Activated gamma-delta T cell treated with Interleukin-2 at 50 U/mL for 16 hours (primary cell): Measurements from ENCODE around the gene PADI2.

Source experiments
- DNase-seq: peaks from one replicate; pipeline ENCODE4 v3.0.0-alpha.2; 2020

Gene PADI2

GRCh38 chr1:17112076-17112475 is 7.2 kb downstream of the PADI2 start:
- no peak for DNase-seq

DNA sequence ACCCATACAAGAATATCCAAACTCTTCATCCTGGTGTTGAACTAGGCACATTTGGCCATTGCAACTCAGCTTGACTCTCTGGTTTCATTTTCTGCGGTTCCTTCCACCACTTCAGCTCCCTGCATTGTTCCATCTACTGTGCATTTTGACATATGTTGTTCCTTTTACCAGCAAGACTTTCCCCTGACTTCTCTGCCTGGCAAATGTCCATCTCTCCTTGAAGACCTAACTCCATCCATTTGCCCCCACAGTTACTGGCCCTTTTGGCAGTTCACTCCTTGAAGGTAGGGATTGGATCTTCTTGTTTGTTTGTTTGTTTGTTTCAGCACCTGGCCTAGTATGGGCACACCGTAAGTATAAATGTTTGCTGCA is 8.7 kb downstream of the PADI2 start:
- DNase-seq = no peak

DNA sequence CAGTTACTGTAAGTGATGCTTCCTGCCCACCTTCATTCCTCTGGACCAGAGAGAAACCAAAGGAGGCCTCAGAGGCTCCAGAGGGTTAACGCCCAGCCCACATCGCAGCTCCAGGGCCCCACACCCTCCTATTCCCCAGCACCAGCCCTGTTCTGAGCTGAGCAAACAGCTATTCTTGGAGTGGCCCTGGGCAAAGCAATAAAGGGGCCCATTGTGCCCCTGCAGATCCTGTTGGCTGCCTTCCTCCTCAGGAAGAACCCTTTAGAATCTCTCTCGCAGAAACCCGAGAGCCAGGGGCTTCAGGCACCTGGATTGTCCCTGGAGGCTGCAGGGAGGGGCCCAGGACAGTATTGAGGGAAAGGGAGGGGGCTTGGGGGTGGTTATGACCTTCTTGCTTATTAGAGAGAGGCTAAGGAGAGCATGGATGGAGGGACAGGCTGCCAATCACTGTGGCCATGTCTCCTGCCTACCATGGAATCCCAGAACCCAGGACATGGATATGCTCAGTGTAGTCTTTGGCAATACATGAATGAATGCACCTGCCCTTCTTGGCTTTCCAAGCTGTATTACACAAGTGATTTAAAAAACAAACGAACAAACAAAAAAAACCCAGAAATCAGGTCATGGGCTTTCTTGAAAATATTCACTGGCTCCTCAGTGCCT is 9.2 kb downstream of the PADI2 start:
- DNase-seq = no peak

DNA sequence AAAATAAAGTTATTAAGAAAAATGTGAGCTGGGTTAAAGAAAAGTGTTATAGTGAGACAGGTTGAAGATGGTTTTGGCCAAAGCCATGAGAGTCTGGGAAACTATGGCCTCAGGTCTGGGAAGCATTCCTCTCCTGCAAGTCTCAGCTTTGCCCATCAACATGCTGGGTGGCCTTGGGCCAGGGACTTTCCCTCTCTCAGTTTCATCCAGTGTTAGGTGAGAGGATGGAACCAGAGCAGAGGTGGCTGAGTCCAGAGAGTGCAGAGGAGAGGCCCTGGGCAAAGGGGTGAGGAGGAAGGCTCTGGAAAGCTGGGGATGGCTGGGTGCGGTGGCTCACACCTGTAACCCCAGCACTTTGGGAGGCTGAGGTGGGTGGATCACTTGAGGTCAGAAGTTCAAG is 10.5 kb downstream of the PADI2 start:
- no peak for DNase-seq

GRCh38 chr1:17108360-17108759 is 10.9 kb downstream of the PADI2 start:
- no peak for DNase-seq

DNA sequence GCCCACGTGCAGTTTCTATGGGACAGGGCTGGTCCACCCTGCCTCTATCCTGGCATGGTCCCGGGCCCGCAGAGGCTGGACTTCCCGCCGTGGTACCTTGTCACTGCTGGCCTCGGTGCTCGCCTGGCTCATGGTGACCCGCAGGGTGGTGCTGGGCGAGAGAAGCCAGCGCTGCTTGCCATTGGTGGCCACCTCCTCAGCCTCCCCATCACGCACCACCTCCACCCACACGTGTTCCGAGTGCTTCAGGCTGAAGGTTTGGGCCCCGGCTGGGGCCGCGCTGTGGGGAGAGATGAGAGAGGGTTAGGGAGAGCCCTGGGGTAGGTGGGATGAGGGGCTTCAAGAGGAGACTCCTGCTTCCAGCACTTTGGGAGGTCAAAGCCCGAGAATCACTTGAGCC is 14.5 kb downstream of the PADI2 start:
- DNase-seq = no peak

- DNase-seq = no peak
Observed at GRCh38 chr1:17102232-17102631, 17.0 kb downstream of the PADI2 start.

DNA sequence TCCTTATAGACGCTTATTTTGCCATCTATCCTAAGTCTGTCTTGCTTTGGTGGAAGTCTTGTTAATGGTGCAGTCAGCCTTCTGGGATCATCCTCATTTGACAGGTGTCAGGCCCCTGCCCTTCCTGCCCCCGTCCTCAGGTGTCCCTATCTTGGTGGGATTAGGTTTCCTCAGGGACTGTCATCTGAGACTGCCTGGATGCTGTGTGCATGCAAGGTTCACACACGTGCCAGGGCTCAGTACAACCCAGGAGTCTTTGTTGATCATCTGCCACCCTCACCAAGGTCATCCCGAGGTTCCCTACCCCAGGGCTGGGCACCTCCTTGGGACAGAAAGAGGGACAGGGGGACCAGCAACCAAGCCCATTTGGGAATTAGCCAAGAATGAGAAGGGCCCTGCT is 18.0 kb downstream of the PADI2 start:
- no peak for DNase-seq

- DNase-seq = no peak
Observed at GRCh38 chr1:17099616-17100340, 19.5 kb downstream of the PADI2 start.

GRCh38 chr1:17098446-17099317 is 20.6 kb downstream of the PADI2 start:
- no peak for DNase-seq

- DNase-seq = no peak
Observed at GRCh38 chr1:17097787-17098186, 21.5 kb downstream of the PADI2 start.

DNA sequence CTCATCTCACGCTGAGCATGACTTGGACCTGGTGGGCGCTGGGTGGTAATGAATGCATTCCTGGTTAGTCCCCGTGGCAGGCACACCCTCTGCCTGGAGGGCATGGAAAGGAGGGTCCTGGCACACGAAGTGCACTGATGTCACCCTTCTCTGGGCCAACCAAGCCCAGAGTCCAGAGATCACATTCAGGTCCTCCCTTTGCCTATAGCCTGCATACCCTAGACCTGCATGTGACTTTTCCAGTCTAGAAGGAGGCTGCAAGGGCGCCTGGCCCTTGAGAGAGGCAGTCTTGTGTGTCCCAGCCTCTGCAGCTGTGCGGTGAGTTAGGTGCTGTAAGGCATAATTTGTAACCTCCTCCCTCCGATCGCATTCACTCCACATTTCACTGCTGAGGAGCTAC is 22.1 kb downstream of the PADI2 start:
- DNase-seq = no peak

- no peak for DNase-seq
Observed at GRCh38 chr1:17096584-17096983, 22.7 kb downstream of the PADI2 start.

DNA sequence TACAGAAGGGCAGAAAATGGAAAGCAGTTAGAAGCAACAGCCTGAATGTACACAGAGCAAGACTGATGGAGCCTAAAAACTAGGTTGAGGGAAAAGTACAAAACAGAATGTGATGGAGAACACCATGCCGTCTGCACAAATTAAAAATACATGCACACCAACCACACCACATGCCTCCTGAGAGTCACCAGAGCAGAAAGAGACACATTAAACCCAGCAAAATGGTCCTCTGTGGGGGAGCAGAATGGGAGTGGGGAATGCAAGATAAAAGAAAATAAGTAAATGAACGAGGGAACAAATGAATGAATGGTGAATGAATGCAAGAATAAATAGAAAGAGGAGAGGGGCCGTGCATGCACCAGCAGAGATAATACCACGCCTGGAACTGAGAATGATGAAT is 24.1 kb downstream of the PADI2 start:
- no peak for DNase-seq

- DNase-seq = no peak
Observed at GRCh38 chr1:17094664-17095063, 24.6 kb downstream of the PADI2 start.

GRCh38 chr1:17093822-17094393 is 25.3 kb downstream of the PADI2 start:
- no peak for DNase-seq

DNA sequence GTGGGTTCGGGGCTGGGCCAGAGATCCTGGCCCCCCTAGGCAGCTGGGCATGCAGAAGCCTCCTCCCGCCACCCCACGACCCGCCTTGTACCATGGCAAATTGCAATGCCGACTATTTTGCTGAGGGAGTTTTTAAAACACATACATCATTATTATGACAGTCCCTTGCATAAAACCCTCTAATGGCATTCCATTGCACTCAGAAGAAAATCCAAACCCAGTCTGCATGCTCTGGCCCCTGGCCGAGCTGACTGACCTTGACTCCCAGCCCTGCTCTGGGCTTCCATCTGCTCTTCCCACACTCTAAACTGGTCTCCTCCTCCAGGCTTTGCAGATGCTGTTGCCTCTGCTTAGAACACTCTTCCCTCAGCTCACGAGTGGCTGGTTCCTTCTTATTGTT is 28.0 kb downstream of the PADI2 start:
- DNase-seq = no peak

GRCh38 chr1:17089506-17089905 is 29.7 kb downstream of the PADI2 start:
- no peak for DNase-seq

DNA sequence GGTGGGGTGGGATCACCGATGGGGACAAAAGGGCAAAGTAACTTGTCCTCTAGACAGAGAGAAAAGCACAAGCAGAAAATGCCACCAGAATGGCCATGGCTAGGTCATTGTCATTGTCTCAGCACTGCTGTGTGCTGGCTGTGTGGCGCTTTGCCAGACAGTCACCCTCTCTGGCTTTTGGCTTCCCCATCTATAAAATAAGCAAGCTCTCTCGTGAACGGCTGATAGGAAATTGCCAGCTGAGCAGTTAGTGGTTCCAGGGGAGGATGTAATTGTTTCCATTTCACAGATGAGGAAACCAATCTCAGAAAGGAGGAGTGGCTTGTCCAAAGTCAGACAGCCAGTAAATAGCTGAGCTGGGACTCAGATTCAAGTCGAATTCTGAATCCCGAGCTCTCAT is 32.5 kb downstream of the PADI2 start:
- no peak for DNase-seq

DNA sequence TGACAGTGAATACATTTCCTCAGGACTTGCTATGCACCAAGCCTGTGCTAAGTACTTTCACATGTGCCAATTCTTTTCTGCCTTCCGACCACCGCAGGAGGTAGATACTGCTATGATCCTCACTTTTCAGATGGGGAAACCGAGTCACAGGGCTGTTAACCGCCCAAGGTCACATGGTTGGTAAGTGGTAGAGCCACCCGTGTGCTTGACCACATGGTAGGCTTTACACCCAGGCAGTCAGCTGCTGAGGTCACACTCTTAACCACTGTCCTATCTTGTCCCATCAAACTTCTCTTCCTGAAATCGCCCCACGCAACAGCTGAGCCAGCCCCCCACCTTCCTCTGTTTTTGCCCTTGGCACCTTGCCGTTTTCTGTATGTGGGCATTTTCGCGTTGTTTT is 34.5 kb downstream of the PADI2 start:
- DNase-seq = no peak

DNA sequence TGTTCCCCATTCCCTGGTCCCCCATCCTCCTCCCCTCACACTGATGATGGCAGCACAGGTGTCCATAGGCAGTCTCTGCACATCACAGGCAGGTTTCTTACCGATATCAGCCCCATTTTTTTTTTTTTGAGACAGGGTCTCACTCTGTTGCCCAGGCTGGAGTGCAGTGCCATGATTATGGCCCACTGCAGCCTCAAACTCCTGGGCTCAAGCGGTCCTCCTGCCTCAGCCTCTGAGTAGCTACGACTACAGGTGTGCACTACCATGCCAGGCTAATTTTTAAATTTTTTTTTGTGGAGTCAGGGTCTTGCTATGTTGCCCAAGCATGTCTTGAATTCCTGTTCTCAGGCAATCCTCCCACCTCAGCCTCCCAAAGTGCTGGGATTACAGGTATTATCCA is 36.5 kb downstream of the PADI2 start:
- DNase-seq = no peak

DNA sequence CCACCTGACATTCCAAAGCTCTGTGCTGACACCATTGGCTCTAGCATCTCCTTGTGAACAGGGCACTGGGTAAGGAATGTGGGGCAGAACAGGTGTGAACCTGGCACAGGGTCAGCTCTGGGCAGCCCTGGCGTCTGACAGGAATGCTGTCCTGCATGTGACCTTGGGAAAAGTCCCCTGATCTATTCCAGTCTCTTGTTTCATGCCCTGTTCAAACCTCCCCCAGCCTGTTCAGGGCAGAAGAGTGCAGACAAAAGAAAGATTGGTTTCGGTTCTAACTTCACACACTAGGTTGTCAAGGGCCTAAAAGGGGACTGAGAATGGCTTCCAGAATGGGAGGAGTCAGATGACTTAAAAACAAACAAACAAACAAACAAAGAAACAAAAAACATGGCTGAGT is 37.8 kb downstream of the PADI2 start:
- DNase-seq = no peak

DNA sequence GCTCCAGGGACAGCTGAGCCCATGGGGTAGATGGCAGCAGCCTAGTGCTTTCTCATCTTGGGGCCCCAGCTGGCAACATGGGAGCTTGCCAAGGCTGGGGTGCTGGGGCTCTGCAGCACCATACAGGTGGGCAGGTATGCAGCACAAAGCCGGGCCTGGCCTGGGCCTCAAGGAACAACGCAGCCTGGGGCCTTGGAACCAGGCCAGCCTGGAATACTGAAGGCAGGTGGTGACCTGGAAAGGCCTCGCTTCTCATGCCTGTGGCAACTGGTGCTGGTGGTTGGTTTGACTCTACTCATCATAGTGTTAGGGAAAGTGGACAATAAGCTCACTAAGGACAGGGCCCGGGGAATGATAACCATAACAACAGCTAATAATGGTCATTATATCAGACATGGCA is 38.4 kb downstream of the PADI2 start:
- no peak for DNase-seq
